H1 (cell line): ENCODE results near the gene ACTR2. TPM values are rescaled to one million over a fixed set of nuclear protein-coding genes. Genes with fewer than 3 reads are reported as not detected.

Source experiments
- EP300 ChIP-seq, 2 experiments: IDR thresholded peaks; 1 replicate in 1 of 2; 2 replicates in 1 of 2; pipeline ENCODE4 v1.6.1; 2011 to 2012; ENCODE audit warnings: low read depth in 2 of 2, low read length in 2 of 2, mild to moderate bottlenecking in 2 of 2, borderline replicate concordance in 1 of 2, inconsistent platforms in 1 of 2, moderate library complexity in 1 of 2
- NANOG ChIP-seq: IDR thresholded peaks from 2 replicates; pipeline ENCODE4 v1.6.1; 2011; ENCODE audit warnings: low read length, low read depth, mild to moderate bottlenecking, inconsistent platforms; ENCODE audit not compliant: insufficient read depth, poor library complexity, severe bottlenecking
- polyA plus RNA-seq, 7 experiments: library from polyadenylated mRNA; depleted of rRNA in 3 of 7; stranded (reverse) in 5 of 7; unstranded in 2 of 7; fragments of >200 nt in 5 of 7; fragments of 200-250 nt in 2 of 7; gene quantifications; 1 replicate in 5 of 7; 2 replicates in 1 of 7; 4 replicates in 1 of 7; pipeline versions ENCODE4 v1.2.1 to v1.2.3, GENCODE V29; 2011 to 2013; ENCODE audit warnings: missing spikeins in 2 of 7, mixed read lengths in 2 of 7
- total RNA-seq: library from RNA; stranded (reverse); fragmentation: NEBNext Ultra II Directional; extraction: Animal tissue kit (Norgen Biotek cat#: 25700); gene quantifications from 2 replicates; pipeline ENCODE4 v1.2.1, GENCODE V29; 2021

The ACTR2 gene
- total and polyA plus RNA-seq, 2 of the 8 experiments (the other 6 are each of a cell fraction or from before 2014, with no cell fraction given): 28.3 to 171 TPM

DNA sequence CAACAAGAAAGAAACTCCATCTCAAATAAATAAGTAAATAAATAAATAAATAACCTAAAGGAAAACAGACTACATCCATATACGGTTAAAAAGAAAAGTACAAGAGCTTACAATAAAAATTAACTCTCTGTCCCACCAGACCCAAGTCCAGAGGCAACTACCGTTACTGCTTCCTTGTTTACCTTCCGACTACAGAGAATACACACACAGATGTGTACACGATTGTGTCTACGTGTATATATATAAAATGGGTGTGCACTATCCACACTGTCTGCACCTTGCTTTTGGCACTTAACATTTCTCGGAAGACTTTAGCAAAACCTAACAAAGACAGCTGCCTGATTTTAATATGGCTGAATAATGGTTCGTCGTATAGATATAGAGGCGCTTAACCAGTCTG is 69.9 kb downstream of the ACTR2 start (continued):
- TF ChIP-seq EP300 (IDR thresholded peaks at IDR 0.05; ENCODE audit: borderline replicate concordance in 1 of 2, low read depth in 2 of 2, low read length in 2 of 2): no peak
- no peak for TF ChIP-seq NANOG
- TF ChIP-seq, all 59 proteins: peak for 0
